CD4-positive, CD25-positive, alpha-beta regulatory T cell (primary cell): ENCODE data around the gene CALB2. TPM values are rescaled to one million over a fixed set of nuclear protein-coding genes. Genes with fewer than 3 reads are reported as not detected.
A peak's percentile ranks its signal among the peaks of the same experiment; 100 is the strongest.

ENCODE experiments used
- ATAC-seq, 2 donors: fragments of 150-1000 bp; cut with Tn5 transposase; one replicate each; pipeline ENCODE4 v1.10.0; 2021; ENCODE audit warnings: low read depth in 2 of 2, moderate number of reproducible peaks in 2 of 2, moderate library complexity in 1 of 2
- DNase-seq, 3 donors: peaks; one replicate each; pipeline versions ENCODE4 v3.0.0 to v3.0.0-alpha.2; 2012 to 2022; ENCODE audit warnings: mixed read lengths in 1 of 3
- H3K27ac ChIP-seq: one replicate; pipeline ENCODE4 v1.7.0; 2013; ENCODE audit warnings: mild to moderate bottlenecking, low read length; ENCODE audit not compliant: insufficient read depth, poor library complexity, severe bottlenecking
- H3K27me3 ChIP-seq: one replicate; pipeline ENCODE4 v1.7.0; 2013; ENCODE audit warnings: low read length; ENCODE audit not compliant: control insufficient read depth, insufficient read depth
- H3K36me3 ChIP-seq: one replicate; pipeline ENCODE4 v1.7.0; 2013; ENCODE audit warnings: mild to moderate bottlenecking, low read length, moderate library complexity; ENCODE audit not compliant: control insufficient read depth, insufficient read depth
- H3K4me1 ChIP-seq: 2 replicates; pipeline ENCODE4 v1.7.0; 2013; ENCODE audit warnings: mild to moderate bottlenecking, low read length; ENCODE audit not compliant: insufficient read depth, control insufficient read depth, poor library complexity, severe bottlenecking
- H3K4me3 ChIP-seq: one replicate; pipeline ENCODE4 v1.7.0; 2013; ENCODE audit warnings: low read depth, mild to moderate bottlenecking, low read length, moderate library complexity
- H3K9me3 ChIP-seq, 2 experiments: 1 replicate in 1 of 2; 2 replicates in 1 of 2; pipeline ENCODE4 v1.7.0; 2013; ENCODE audit warnings: low read length in 2 of 2, mild to moderate bottlenecking in 1 of 2, moderate library complexity in 1 of 2; ENCODE audit not compliant: control insufficient read depth in 2 of 2
- H3K27ac Mint-ChIP-seq, 3 donors: one replicate each; pipeline ENCODE4 v1.8.0; 2020 to 2022; ENCODE audit warnings: mild to moderate bottlenecking in 3 of 3, mixed read lengths in 3 of 3, moderate library complexity in 2 of 3
- H3K27me3 Mint-ChIP-seq: one replicate; pipeline ENCODE4 v1.8.0; 2022; ENCODE audit warnings: mild to moderate bottlenecking, mixed read lengths
- H3K36me3 Mint-ChIP-seq: one replicate; pipeline ENCODE4 v1.8.0; 2020; ENCODE audit warnings: mixed read lengths
- H3K4me1 Mint-ChIP-seq, 4 donors: one replicate each; pipeline ENCODE4 v1.8.0; 2020 to 2022; ENCODE audit warnings: mixed read lengths in 4 of 4, mild to moderate bottlenecking in 1 of 4
- H3K4me3 Mint-ChIP-seq, 4 donors: one replicate each; pipeline ENCODE4 v1.8.0; 2020 to 2022; ENCODE audit warnings: mild to moderate bottlenecking in 4 of 4, mixed read lengths in 4 of 4, moderate library complexity in 3 of 4
- H3K9me3 Mint-ChIP-seq, 7 donors: one replicate each; pipeline ENCODE4 v1.8.0; 2020 to 2022; ENCODE audit warnings: mixed read lengths in 7 of 7, mild to moderate bottlenecking in 3 of 7, moderate library complexity in 2 of 7
- polyA plus RNA-seq, 4 donors: library from polyadenylated mRNA; unstranded; fragments of 300-500 nt; fragmentation: Illumina TruSeq; gene quantifications; one replicate each; pipeline ENCODE4 v1.2.3, GENCODE V29; 2021
- total RNA-seq: library from RNA; stranded (reverse); gene quantifications from one replicate; pipeline ENCODE4 v1.2.3, GENCODE V29; 2022

The CALB2 gene
- total and polyA plus RNA-seq, 5 donors from 2014 or later, result not detected

DNA sequence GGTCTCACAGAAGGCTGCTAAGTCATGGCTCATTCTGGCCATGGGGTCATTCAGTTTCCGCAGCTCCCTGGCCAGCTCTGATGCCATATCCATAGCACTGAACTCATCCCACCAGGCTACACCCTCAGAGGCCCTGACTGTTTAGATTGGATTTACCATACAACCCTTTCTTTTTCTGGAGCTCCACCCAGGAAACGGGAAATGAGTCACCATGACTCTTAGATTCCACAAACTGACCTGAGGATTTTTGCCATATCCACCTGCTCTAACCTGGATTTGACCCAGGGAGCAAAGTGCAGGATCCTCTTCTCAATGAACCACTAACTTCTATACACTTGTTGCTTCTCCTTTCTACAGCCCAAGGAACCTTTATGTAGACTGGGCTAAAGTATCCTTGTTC, 20.3 kb upstream of the CALB2 start:
- Histone ChIP-seq H3K4me3 (no peak overlapping the region), H3K9me3 (no peaks in the 10 kb centered on the region), H3K27ac (no peak overlapping the region), H3K27me3 (peaks cover 2% of the 10 kb centered on the region), H3K4me1 (no peaks in the 10 kb centered on the region), H3K36me3 (no peaks in the 10 kb centered on the region)
- H3K4me3 Mint-ChIP-seq, result no peak overlapping the region
- no peak for DNase-seq
- H3K36me3 Mint-ChIP-seq, result no peaks in the 10 kb centered on the region
- no peak for ATAC-seq
- H3K27ac Mint-ChIP-seq, result no peak overlapping the region
- peaks cover 0 to 6% (median 0%) of the 10 kb centered on the region in 7 donors for H3K9me3 Mint-ChIP-seq
- no peaks in the 10 kb centered on the region for H3K27me3 Mint-ChIP-seq
- peaks cover 0 to 2% (median 0%) of the 10 kb centered on the region in 4 donors for H3K4me1 Mint-ChIP-seq

DNA sequence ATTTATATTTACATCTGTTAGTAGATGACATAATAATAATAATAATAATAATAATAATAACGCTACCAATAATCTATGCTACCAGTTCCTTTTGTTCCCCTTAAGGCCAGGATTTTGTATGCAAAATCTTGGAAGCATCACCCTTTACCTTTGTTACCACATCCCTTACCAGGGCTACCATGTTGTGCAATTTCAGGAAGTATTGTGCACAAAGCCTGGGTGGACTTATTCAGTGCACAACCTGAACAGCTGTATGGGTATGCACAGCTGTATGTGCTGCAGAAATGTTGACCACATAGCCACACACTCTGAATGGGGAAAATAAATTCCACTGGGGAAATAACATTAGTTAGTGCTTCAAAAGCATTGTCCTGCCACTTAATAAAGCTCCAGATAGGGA, 19.9 kb upstream of the CALB2 start:
- Mint-ChIP-seq H3K27ac (no peak overlapping the region), H3K9me3 (peaks cover 0 to 6% (median 0%) of the 10 kb centered on the region in 7 donors), H3K4me3 (no peak overlapping the region), H3K27me3 (no peaks in the 10 kb centered on the region), H3K36me3 (no peaks in the 10 kb centered on the region), H3K4me1 (peaks cover 0 to 2% (median 0%) of the 10 kb centered on the region in 4 donors)
- Histone ChIP-seq H3K9me3 (no peaks in the 10 kb centered on the region), H3K4me3 (no peak overlapping the region), H3K4me1 (no peaks in the 10 kb centered on the region), H3K36me3 (no peaks in the 10 kb centered on the region), H3K27ac (no peak overlapping the region), H3K27me3 (peaks cover 2% of the 10 kb centered on the region)
- no peak for ATAC-seq
- no peak for DNase-seq

DNA sequence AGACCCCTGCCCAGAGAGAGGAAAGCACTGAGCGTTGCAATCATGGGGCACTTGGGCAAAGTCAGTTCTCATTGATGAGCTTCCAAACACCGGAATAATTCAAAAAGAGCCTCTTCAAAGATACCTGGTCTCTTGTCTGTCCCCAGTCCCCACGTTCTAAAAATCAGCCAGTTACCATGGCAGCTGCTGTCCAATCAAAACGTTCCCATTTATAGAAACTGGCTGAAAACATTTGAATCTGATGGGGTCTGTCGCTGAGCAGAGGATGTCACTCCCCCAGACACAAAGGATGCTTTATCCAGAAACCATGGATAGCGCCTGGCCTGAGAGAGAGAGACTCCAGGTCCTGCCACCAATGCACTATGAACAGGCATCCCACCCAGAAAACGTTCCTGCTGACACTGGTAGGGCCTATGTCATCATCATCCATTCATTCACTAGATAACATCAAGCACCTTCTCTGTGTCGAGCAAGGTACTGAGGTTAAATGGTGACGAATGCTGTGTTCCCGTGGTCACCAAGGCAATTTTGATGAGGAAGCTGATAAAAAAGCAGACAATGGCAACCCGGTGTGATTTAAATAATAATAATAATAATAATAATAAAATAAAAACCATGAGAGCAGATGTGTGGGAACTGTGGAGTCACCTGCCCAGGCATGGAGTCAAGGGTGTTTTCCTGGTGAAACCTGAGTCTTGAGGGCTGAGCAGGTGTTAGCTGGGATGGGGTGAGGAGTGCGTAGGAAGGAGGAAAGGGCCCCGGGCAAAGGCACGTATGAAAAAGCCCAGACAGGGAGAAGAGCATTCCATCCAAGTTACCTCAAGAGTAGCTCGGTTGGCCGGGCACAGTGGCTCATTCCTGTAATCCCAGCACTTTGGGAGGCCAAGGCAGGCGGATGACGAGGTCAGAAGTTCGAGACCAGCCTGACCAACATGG, 19.0 kb upstream of the CALB2 start:
- Mint-ChIP-seq H3K4me3 (no peak overlapping the region), H3K36me3 (no peaks in the 10 kb centered on the region), H3K27me3 (no peaks in the 10 kb centered on the region), H3K9me3 (peaks cover 0 to 6% (median 0%) of the 10 kb centered on the region in 7 donors), H3K27ac (no peak overlapping the region), H3K4me1 (peaks cover 0 to 2% (median 0%) of the 10 kb centered on the region in 4 donors)
- ATAC-seq, result no peak
- Histone ChIP-seq H3K4me3 (no peak overlapping the region), H3K27me3 (peaks cover 2% of the 10 kb centered on the region), H3K27ac (no peak overlapping the region), H3K4me1 (no peaks in the 10 kb centered on the region), H3K36me3 (no peaks in the 10 kb centered on the region), H3K9me3 (no peaks in the 10 kb centered on the region)
- no peak for DNase-seq

DNA sequence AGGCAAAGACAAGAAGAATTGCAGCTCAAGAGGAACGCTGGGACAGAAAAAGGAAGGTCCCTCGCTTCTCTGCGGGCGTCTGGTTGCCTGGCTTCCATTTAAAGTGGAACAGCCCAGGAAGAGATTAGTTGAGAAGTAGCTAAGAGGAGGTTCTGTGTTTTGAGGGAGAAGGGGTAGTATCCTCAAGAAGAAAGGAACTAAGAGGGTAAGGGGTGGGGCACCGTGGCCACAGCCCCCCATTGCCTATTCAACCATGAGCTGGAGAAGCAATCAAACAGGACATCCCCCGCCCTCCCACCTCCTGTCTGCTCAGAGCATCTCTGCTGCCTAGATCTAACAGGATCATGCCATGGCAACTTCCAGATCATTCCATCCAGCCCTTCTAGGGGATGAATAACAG, 18.1 kb upstream of the CALB2 start:
- Mint-ChIP-seq H3K27me3 (peaks cover 4% of the 10 kb centered on the region), H3K27ac (no peak overlapping the region), H3K36me3 (no peaks in the 10 kb centered on the region), H3K9me3 (peaks cover 0 to 6% (median 0%) of the 10 kb centered on the region in 7 donors), H3K4me3 (no peak overlapping the region), H3K4me1 (peaks cover 0 to 2% (median 0%) of the 10 kb centered on the region in 4 donors)
- DNase-seq, result no peak
- Histone ChIP-seq H3K4me3 (no peak overlapping the region), H3K27me3 (peaks cover 2% of the 10 kb centered on the region), H3K4me1 (no peaks in the 10 kb centered on the region), H3K9me3 (no peaks in the 10 kb centered on the region), H3K36me3 (no peaks in the 10 kb centered on the region), H3K27ac (no peak overlapping the region)
- no peak for ATAC-seq

DNA sequence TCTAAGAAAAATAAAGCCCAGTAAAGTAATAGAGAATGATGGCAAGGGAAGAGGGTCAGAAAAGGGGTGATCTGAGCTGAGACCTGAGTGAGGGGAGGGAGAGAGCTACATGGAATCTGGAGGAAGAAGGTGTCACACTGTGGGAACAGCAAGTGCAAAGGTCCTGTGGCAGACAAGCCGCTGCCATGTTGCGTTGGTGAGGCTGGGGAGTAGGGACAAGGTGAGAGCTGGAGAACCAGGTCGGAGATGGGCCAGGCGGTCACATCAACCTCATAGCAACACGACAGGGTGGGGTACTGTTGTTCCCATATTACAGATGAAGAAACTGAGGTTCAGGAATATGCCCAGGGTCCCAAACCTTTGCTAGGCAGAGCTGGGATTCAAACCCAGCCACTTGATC, 16.6 kb upstream of the CALB2 start:
- Histone ChIP-seq H3K4me3 (no peak overlapping the region), H3K27ac (no peak overlapping the region), H3K36me3 (no peaks in the 10 kb centered on the region), H3K27me3 (peaks cover 2% of the 10 kb centered on the region), H3K4me1 (no peaks in the 10 kb centered on the region), H3K9me3 (no peaks in the 10 kb centered on the region)
- Mint-ChIP-seq H3K4me1 (peaks cover 0 to 2% (median 0%) of the 10 kb centered on the region in 4 donors), H3K36me3 (no peaks in the 10 kb centered on the region), H3K4me3 (no peak overlapping the region), H3K9me3 (no peaks in the 10 kb centered on the region), H3K27ac (no peak overlapping the region), H3K27me3 (peaks cover 4% of the 10 kb centered on the region)
- DNase-seq (no peak), ATAC-seq (no peak)

DNA sequence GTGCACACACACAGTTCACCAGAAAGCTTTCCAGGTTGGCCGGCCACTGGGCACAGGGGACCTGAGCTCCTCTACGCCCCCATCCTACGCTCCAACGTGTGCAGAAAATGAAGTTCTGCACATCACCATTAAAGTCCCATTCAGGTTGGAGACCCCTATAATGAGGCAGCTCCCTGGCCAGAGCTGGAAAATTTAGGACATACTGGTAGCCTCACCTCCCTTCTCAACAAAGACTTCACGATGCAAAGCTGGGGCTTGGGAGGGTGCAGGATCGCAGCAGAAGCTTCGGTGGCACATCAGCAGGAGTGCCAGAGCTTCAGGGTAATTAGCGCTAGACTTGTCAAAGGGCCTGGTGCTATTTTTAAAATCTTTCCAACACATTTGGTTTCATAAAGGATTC, 15.4 kb upstream of the CALB2 start:
- DNase-seq, result no peak
- peaks cover 4% of the 10 kb centered on the region for H3K27me3 Mint-ChIP-seq
- H3K27ac Mint-ChIP-seq, result no peak overlapping the region
- Histone ChIP-seq H3K9me3 (no peaks in the 10 kb centered on the region), H3K27ac (no peak overlapping the region), H3K4me1 (no peaks in the 10 kb centered on the region), H3K27me3 (peaks cover 2% of the 10 kb centered on the region), H3K4me3 (no peak overlapping the region), H3K36me3 (no peaks in the 10 kb centered on the region)
- H3K36me3 Mint-ChIP-seq, result no peaks in the 10 kb centered on the region
- H3K9me3 Mint-ChIP-seq, result no peaks in the 10 kb centered on the region
- H3K4me3 Mint-ChIP-seq, result no peak overlapping the region
- no peak for ATAC-seq
- H3K4me1 Mint-ChIP-seq, result peaks cover 0 to 2% (median 0%) of the 10 kb centered on the region in 4 donors

DNA sequence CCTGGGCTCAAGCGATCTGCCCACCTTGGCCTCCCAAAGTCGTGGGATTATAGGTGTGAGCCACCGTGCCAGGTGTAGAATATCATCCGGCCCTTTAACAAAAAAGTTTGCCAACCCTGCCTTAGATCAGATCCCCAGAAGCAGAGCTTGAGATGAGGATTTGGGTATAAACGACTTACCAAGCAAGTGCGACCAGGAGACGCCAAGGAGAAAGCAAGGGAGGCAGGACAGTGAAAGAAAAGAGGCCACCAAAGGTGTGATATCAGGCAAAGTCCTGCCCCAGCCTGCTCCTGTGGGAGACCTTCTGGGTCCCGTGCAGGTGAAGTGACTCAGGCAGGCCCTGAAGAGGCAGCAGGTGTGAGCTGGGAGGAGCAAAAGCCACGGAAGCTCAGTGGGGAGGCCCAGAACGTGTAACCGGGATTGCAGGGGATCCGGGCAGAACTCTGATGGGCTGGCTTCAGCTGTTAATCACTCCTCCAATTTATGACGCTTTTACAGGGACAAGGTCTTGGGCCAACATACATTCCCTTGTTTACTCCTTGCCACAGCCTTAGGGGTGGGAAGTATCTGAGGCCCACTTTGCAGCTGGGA, 14.1 kb upstream of the CALB2 start:
- Mint-ChIP-seq H3K4me3 (peak overlapping the region in 1 of 4 donors; percentile 45), H3K9me3 (no peaks in the 10 kb centered on the region), H3K27me3 (peaks cover 4% of the 10 kb centered on the region), H3K36me3 (no peaks in the 10 kb centered on the region), H3K27ac (peak overlapping the region in 1 of 3 donors; percentile 14), H3K4me1 (no peaks in the 10 kb centered on the region)
- ATAC-seq, result no peak
- H3K27me3 ChIP-seq, result no peaks in the 10 kb centered on the region
- no peaks in the 10 kb centered on the region for H3K36me3 ChIP-seq
- no peak overlapping the region for H3K4me3 ChIP-seq
- no peak for DNase-seq
- H3K27ac ChIP-seq, result no peak overlapping the region
- H3K4me1 ChIP-seq, result no peaks in the 10 kb centered on the region
- no peaks in the 10 kb centered on the region for H3K9me3 ChIP-seq
